Keratinocyte (primary cell): ENCODE data around the gene LILRB2. TPM values are rescaled to one million over a fixed set of nuclear protein-coding genes. Genes with fewer than 3 reads are reported as not detected.

Experiments
- DNase-seq: peaks from one replicate; pipeline ENCODE4 v3.0.0-alpha.2; 2011; ENCODE audit warnings: low read depth, missing footprints, low spot score
- FAIRE-seq: peaks from 2 replicates; lab custom pipeline; 2011; peaks lifted over from hg19 to GRCh38; lab: Jason Lieb, UNC
- H2AFZ ChIP-seq: 2 replicates; pipeline ENCODE4 v1.6.0; 2012; ENCODE audit warnings: low read length, control low read depth, inconsistent platforms; ENCODE audit not compliant: control insufficient read depth
- H3K27ac ChIP-seq: 2 replicates; pipeline ENCODE4 v1.5.1; 2011; ENCODE audit warnings: low read length; ENCODE audit not compliant: control insufficient read depth, insufficient read depth
- H3K27me3 ChIP-seq: 3 replicates; pipeline ENCODE4 v1.6.0; 2011; ENCODE audit warnings: low read length; ENCODE audit not compliant: control insufficient read depth, insufficient read depth; ENCODE audit errors: extremely low read depth
- H3K36me3 ChIP-seq, 2 experiments: 2 replicates in 1 of 2; 3 replicates in 1 of 2; pipeline ENCODE4 v1.5.1; 2011; ENCODE audit warnings: low read length in 2 of 2, mild to moderate bottlenecking in 1 of 2; ENCODE audit not compliant: control insufficient read depth in 2 of 2, insufficient read depth in 2 of 2; ENCODE audit errors: extremely low read depth in 1 of 2
- H3K4me1 ChIP-seq: 3 replicates; pipeline ENCODE4 v1.5.1; 2011; ENCODE audit warnings: low read length; ENCODE audit not compliant: control insufficient read depth, insufficient read depth; ENCODE audit errors: extremely low read depth
- H3K4me2 ChIP-seq: 3 replicates; pipeline ENCODE4 v1.6.0; 2011; ENCODE audit warnings: low read depth, low read length; ENCODE audit not compliant: control insufficient read depth, insufficient read depth; ENCODE audit errors: extremely low read depth
- H3K4me3 ChIP-seq, 3 experiments: fragments of 200-600 bp in 1 of 3; sonication (generic) in 1 of 3; 2 replicates in 2 of 3; 3 replicates in 1 of 3; pipeline ENCODE4 v1.5.1; 2011 to 2016; ENCODE audit warnings: low read length in 3 of 3, mild to moderate bottlenecking in 3 of 3, control low read depth in 2 of 3, inconsistent platforms in 1 of 3, low read depth in 1 of 3, mixed read lengths in 1 of 3, mixed run types in 1 of 3, moderate library complexity in 1 of 3; ENCODE audit not compliant: control insufficient read depth in 2 of 3, insufficient read depth in 2 of 3; ENCODE audit errors: extremely low read depth in 1 of 3
- H3K79me2 ChIP-seq: 2 replicates; pipeline ENCODE4 v1.6.0; 2012; ENCODE audit warnings: low read length; ENCODE audit not compliant: control insufficient read depth, insufficient read depth
- H3K9ac ChIP-seq: 3 replicates; pipeline ENCODE4 v1.6.0; 2011; ENCODE audit warnings: low read length; ENCODE audit not compliant: control insufficient read depth, insufficient read depth; ENCODE audit errors: extremely low read depth
- H3K9me1 ChIP-seq: 3 replicates; pipeline ENCODE4 v1.6.0; 2011; ENCODE audit warnings: low read length; ENCODE audit not compliant: control insufficient read depth, insufficient read depth; ENCODE audit errors: extremely low read depth
- H3K9me3 ChIP-seq: 2 replicates; pipeline ENCODE4 v1.5.1; 2012; ENCODE audit warnings: low read depth, low read length; ENCODE audit not compliant: control insufficient read depth
- H4K20me1 ChIP-seq: 3 replicates; pipeline ENCODE4 v1.6.0; 2011; ENCODE audit warnings: low read length; ENCODE audit not compliant: control insufficient read depth, insufficient read depth; ENCODE audit errors: extremely low read depth
- CTCF ChIP-seq, 3 experiments: IDR thresholded peaks in 1 of 3; conservative IDR thresholded peaks in 1 of 3; optimal IDR thresholded peaks in 1 of 3; 2 replicates in 2 of 3; 3 replicates in 1 of 3; pipeline versions ENCODE3 to v1.5.1; 2011; ENCODE audit warnings: low read length in 3 of 3, mild to moderate bottlenecking in 3 of 3, moderate library complexity in 2 of 3, control low read depth in 1 of 3, inconsistent platforms in 1 of 3; ENCODE audit not compliant: insufficient read depth in 2 of 3; ENCODE audit errors: extremely low read depth in 1 of 3
- EZH2 ChIP-seq: IDR thresholded peaks from one replicate; pipeline ENCODE4 v1.6.1; 2012; ENCODE audit warnings: inconsistent platforms, mild to moderate bottlenecking, low read length, moderate library complexity
- dilution Hi-C: fragments of 300-500 bp; cut with MboI; formaldehyde crosslinking; loops from one replicate; pipeline ENCODE4 v1.7.0; 2020; ENCODE audit warnings: low sequenced_read_pairs; ENCODE audit not compliant: extremely low pct_ligation_motif_present
- polyA plus RNA-seq, 5 experiments: library from polyadenylated mRNA; depleted of rRNA in 3 of 5; stranded (reverse) in 3 of 5; stranded (forward) in 1 of 5; unstranded in 1 of 5; fragments of >200 nt; gene quantifications; 1 replicate in 1 of 5; 2 replicates in 3 of 5; 3 replicates in 1 of 5; pipeline versions ENCODE4 v1.2.1 to v1.2.3, GENCODE V29; 2011 to 2012; ENCODE audit warnings: missing spikeins in 2 of 5, low read depth in 1 of 5, low replicate concordance in 1 of 5

The LILRB2 gene
- polyA plus RNA-seq, 1 donor (not counting 4 experiments of a cell fraction or from before 2014, with no cell fraction given): not detected

- TF ChIP-seq CTCF (optimal IDR thresholded peaks at IDR 0.05 in 1 of 3, IDR thresholded peaks at IDR 0.05 in 1 of 3, conservative IDR thresholded peaks at IDR 0.05 in 1 of 3; ENCODE audit: extremely low read depth in 1 of 3, insufficient read depth in 2 of 3, low read length in 3 of 3): no peak
- TF ChIP-seq EZH2: no peak
- H2AFZ ChIP-seq: no peak overlapping the region
- no peaks in the 10 kb centered on the region for H3K9me3 ChIP-seq
- H3K9me1 ChIP-seq: no peaks in the 10 kb centered on the region
- peaks cover 17% of the 10 kb centered on the region for H3K27me3 ChIP-seq
- FAIRE-seq (no peak), DNase-seq (no peak)
- H3K27ac ChIP-seq: no peak overlapping the region
- no peaks in the 10 kb centered on the region for H3K79me2 ChIP-seq
- no peak overlapping the region for H3K4me2 ChIP-seq
- no peaks in the 10 kb centered on the region for H3K4me1 ChIP-seq
- dilution Hi-C loops: no loop called here
- no peak overlapping the region for H3K4me3 ChIP-seq
- no peaks in the 10 kb centered on the region for H3K36me3 ChIP-seq
- no peak overlapping the region for H3K9ac ChIP-seq
- no peaks in the 10 kb centered on the region for H4K20me1 ChIP-seq
Observed at GRCh38 chr19:54254195-54254906, 26.6 kb downstream of the LILRB2 start.

GRCh38 chr19:54253331-54254194 is 27.3 kb downstream of the LILRB2 start:
- H3K9me1 ChIP-seq: no peaks in the 10 kb centered on the region
- no peak overlapping the region for H3K4me3 ChIP-seq
- no peak overlapping the region for H3K4me2 ChIP-seq
- H3K79me2 ChIP-seq: no peaks in the 10 kb centered on the region
- H2AFZ ChIP-seq: no peak overlapping the region
- FAIRE-seq (no peak), DNase-seq (no peak)
- H3K27me3 ChIP-seq: peaks cover 17% of the 10 kb centered on the region
- H3K4me1 ChIP-seq: no peaks in the 10 kb centered on the region
- H3K27ac ChIP-seq: no peak overlapping the region
- no peaks in the 10 kb centered on the region for H3K9me3 ChIP-seq
- no peak for TF ChIP-seq EZH2
- TF ChIP-seq CTCF (optimal IDR thresholded peaks at IDR 0.05 in 1 of 3, IDR thresholded peaks at IDR 0.05 in 1 of 3, conservative IDR thresholded peaks at IDR 0.05 in 1 of 3; ENCODE audit: extremely low read depth in 1 of 3, insufficient read depth in 2 of 3, low read length in 3 of 3): no peak
- no peak overlapping the region for H3K9ac ChIP-seq
- no peaks in the 10 kb centered on the region for H4K20me1 ChIP-seq
- dilution Hi-C loops: no loop called here
- no peaks in the 10 kb centered on the region for H3K36me3 ChIP-seq
